DMS79 treated with DMSO at 0.1 percent for 48 hours (cell line): Measurements from ENCODE around the gene UTP25.
"Not testable (repeated sequence)": the region's sequence is repeated elsewhere in the genome, so short reads cannot be mapped to it uniquely, and the experiment has no call there.

Experiments used
- DNase-seq: peaks from one replicate; lab custom pipeline; 2025; lab: John Stamatoyannopoulos, UW

Gene UTP25

GRCh38 chr1:209896346-209896745, 68.6 kb downstream of the UTP25 start:
- no peak for DNase-seq

GRCh38 chr1:209898271-209898670, 70.5 kb downstream of the UTP25 start:
- not testable (repeated sequence) for DNase-seq

DNA sequence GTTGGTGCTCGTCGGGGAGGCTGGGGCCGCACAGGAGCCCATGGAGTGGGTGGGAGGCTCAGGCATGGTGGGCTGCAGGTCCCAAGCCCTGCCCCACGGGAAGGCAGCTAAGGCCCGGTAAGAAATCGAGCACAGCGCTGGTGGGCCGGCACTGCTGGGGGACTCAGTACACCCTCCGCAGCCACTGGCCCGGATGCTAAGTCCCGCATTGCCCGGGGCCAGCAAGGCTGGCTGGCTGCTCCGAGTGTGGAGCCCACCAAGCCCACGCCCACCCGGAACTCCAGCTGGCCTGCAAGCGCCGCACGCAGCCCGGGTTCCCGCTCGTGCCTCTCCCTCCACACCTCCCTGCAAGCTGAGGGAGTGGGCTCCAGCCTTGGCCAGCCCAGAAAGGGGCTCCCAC, 71.1 kb downstream of the UTP25 start:
- not testable (repeated sequence) for DNase-seq

GRCh38 chr1:209899948-209900347, 72.2 kb downstream of the UTP25 start:
- DNase-seq = no peak

DNA sequence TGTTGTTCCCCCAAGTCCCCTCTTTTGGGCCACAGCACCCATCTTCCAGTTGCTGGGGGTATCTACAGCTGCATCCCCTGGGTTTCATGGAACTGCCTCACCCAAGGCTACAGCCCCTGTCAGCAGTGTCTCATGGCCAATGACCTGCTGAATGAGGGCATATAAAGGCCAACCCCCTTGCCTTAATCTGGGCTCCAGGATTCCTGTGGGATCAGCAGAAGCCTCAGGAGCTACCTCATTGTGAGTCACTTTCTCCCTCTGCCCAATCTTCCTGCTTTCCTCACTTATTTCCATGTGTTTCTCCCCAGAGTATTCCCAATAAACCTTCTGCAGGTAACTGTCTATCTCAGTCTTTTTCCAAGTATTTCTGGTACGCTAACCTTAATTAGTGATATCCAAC, 73.0 kb downstream of the UTP25 start:
- no peak for DNase-seq

GRCh38 chr1:209901211-209901610, 73.4 kb downstream of the UTP25 start:
- DNase-seq = no peak

- DNase-seq = not testable (repeated sequence)
Measured at GRCh38 chr1:209904774-209905173, 77.0 kb downstream of the UTP25 start.
